Ovary (tissue), 3 donors: ENCODE measurements around the gene CALML4.

ENCODE experiments used
- CTCF ChIP-seq, 3 donors: fragments of 450-650 bp in 2 of 3; fragments of 200-600 bp in 1 of 3; IDR thresholded peaks; one replicate each; pipeline versions ENCODE4 v1.5.1 to v1.8.0; 2016 to 2022; ENCODE audit warnings: antibody characterized with exemption in 3 of 3, mild to moderate bottlenecking in 1 of 3
- EP300 ChIP-seq: sonication (generic); formaldehyde crosslinking; IDR thresholded peaks from one replicate; pipeline ENCODE4 v1.6.1; 2017; ENCODE audit warnings: antibody characterized with exemption
- donor health status: DM: no; HTN: no; CAD: no.

DNA sequence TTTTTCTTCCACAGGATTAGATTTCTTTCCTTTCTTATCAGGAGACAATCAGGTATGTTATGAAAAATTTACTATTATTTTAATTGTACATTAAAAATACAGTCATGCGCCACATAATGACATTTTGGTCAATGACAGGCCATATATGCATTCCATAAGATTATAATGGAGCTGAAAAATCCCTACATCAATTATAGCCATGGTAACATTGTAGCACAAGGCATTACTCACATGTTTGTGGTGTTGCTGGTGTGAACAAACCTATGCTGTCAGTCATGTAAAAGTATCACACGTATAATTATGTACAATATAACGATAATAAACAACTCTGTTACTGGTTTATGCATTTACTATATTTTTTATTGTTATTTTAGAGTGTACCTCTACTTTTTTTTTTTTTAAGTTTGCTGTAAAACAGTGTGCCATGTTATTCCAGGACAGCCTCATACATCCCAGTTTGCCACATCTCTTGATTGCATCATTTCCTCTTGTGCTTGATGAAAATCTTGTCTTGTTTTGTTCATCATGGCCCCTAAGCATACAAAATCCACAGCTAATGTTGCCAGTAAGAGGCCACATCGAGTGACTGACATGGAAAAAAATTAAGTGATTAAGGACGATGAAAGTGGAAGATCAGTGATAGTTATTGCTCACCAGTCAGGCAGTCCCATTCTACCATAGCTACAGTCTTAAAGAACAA is 21.4 kb downstream of the CALML4 start:
- no peak for TF ChIP-seq CTCF (IDR thresholded peaks at IDR 0.05)
- TF ChIP-seq EP300: no peak
